ENCODE measurements around the gene GPRIN2.
"Not testable (repeated sequence)": the region's sequence is repeated elsewhere in the genome, so short reads cannot be mapped to it uniquely, and the experiment has no call there.

The GPRIN2 gene

DNA sequence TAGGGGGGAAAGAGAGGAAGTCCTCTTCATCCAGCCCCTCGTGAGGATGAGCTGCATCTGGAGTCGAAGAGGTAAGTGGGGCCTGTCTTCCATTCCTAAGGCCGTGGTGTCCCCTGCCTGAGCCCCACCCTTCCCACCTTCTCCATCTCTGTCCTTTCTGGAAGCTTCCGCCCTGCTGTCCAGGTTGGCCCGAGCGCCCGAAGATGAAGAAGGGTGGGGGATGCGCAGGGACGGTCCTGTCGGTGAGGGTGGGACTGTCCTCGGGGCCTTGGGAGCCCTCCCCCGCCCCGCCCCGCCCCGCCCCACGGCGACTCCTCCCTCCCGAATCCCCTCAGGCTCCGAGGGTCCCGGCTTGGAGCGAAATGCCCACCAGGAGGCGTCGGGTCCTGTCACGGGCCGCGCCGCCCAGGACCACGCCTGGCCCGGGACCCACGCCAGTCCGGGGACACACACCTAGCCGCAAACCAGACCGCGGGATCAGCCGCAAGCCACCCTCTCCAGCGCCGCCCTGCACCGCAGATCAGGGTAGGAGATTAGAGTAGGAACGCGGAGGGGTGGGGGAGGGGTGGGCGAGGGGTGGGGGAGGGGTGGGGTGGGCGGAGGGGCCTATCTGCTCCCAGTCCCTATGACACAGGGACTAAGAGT, 15.3 kb downstream of the GPRIN2 start:
- in situ Hi-C loops (cut with MboI; ENCODE audit: low pct_unique_long_range_greater_than_20kb, low sequenced_read_pairs): no loop called here

DNA sequence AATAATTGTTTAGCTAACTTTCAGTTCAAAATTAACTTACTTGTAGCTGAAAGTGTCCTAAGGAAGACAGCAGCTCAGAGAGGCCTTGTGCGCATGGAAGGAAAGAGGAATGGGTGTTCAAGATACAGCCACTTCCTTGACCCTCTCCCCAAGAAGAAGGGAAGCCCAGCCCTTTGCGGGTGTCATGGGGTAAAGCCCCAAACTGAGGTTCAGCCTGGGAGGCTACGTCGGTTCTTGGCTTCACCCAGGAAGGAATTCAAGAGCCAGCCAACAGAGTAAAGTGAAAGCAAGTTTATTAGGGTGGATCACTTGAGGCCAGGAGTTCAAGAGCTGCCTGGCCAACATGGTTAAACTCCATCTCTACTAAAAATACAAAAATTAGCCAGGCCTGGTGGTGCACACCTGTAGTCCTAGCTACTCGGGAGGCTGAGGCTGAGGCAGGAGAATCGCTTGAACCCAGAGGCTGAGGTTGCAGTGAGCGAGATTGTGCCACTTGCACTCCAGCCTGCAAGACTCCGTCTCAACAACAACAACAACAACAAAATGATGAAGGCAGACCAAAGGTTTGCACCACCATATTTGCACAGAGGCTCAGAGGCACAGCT, 15.9 kb downstream of the GPRIN2 start:
- DNase-seq: no peak
- in situ Hi-C loops (cut with MboI; ENCODE audit: low pct_unique_long_range_greater_than_20kb, low sequenced_read_pairs): no loop called here

More for the DNA sequence above, 15.3 kb downstream of the GPRIN2 start:
- no peak for DNase-seq

DNA sequence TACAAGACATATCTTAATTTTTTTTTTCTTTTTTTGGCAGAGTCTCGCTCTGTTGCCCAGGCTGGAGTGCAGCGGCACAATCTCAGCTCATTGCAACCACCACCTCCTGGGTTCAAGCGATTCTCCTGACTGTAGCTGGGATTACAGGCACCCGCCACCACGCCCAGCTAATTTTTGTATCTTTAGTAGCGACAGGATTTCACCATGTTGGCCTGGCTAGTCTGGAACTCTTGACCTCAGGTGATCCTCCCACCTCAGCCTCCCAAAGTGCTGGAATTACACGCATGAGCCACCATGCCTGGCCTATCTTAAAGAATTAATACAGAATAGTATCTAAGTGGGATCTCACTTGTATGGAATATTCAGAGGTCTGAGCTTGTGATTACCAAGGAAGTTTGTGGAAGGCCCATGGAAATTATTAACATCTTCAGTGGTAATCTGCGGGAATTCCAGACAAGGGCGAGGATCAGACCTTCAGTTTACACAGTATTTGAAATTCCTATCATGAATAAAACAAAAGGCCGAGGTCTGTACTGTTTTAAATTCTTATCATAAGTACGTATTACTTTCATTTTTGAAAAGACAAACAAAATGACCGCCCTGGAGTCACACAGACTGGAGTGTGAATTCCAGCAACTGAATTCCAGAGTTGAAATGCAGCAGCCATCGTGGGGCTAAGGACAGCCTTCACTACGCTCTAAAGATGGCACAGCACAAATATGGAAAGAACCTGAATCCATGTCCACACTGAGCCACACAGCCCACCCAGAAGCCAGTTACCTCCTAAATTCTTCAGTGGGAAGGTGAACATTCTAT, 16.7 kb downstream of the GPRIN2 start:
- DNase-seq: no peak
- in situ Hi-C loops (cut with MboI; ENCODE audit: low pct_unique_long_range_greater_than_20kb, low sequenced_read_pairs): no loop called here

DNA sequence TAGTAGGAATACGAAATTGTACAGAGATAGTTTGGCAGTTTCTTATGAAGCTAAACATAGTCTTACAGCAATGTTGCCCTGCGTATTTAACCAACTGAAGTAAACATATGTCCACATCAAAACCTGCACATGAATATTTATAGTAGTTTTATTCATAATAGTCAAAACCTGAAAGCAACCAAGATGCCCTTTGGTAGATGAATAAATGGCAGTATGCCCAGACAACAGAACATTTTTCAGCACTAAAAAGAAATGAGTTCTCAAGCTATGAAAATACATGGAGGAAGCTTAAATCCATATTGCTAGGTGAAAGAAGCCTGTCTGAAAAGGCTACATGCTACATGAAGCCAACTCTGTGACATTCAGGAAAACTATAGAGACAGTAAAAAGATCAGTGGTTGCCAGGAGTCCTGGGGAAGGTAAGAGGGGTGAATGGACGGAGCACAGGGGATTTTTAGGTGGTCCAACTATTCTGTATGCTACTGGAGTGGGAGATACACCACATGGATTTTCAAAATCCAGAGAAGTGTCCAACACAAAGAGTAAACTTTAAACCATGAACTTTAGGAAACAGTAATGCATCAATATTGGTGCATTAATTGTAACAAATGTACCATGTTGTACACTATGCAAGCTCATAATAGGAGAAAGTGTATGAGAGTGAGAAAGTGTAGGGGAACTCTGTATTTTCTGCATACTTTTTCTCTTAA, 17.6 kb downstream of the GPRIN2 start:
- no peak for DNase-seq
- in situ Hi-C loops (cut with MboI; ENCODE audit: low pct_unique_long_range_greater_than_20kb, low sequenced_read_pairs): no loop called here

DNA sequence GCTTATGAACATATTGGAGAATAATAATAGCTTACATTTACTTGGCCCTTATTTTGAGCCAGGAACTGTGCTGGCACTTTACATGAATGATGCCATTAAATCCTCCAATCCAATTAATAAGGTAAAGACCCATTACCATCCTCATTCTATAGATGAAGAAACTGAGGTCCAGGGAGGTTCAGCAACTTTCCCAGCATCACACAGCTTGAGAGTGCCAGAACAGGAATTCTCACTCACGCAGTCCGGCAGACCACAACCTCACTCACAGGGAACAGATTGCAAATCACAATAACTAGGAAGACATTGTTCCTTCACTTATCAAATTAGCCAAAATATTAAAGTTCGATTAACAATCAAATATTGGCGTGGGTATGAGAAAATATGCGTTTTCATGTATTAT, 18.3 kb downstream of the GPRIN2 start:
- DNase-seq: no peak
- in situ Hi-C loops (cut with MboI; ENCODE audit: low pct_unique_long_range_greater_than_20kb, low sequenced_read_pairs): no loop called here

DNA sequence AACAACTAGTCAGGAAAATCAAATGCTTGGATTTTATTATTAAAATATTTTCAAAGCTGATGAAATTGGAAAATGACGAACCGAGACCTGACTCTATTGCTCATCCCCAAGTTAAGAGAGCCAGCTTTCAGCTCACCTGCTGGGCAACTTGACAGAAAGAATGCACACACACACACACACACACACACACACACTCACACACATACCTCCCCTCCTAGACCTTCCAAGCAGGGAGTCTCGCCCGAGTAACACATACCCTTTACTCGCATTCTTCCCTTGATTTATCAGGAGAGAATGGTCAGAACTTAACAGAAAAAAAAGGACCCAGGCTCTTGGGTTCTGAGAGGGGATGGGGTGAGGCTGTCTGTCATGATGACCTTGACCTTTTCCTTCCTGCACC, 19.1 kb downstream of the GPRIN2 start:
- DNase-seq: no peak
- in situ Hi-C loops (cut with MboI; ENCODE audit: low pct_unique_long_range_greater_than_20kb, low sequenced_read_pairs): no loop called here

DNA sequence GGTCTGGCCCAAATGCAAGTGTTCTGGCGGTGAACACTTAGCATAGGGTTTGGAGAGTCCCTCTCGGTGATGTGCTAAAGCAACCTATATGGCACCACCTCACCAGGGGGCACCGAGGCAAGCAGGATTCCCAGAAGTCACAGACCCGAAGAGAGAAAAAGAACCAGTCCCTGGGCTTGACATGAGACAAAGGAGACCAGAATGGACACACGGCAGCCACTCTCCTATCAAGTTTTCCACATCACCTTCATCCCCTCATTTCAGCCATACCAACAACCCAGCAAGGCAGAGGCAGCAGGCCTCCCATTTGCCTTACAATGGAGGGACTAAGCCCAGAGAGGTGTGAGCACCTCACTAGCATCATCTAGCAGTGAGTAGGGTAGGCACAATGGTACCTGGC, 19.7 kb downstream of the GPRIN2 start:
- in situ Hi-C loops (cut with MboI; ENCODE audit: low pct_unique_long_range_greater_than_20kb, low sequenced_read_pairs): no loop called here
- no peak for DNase-seq

DNA sequence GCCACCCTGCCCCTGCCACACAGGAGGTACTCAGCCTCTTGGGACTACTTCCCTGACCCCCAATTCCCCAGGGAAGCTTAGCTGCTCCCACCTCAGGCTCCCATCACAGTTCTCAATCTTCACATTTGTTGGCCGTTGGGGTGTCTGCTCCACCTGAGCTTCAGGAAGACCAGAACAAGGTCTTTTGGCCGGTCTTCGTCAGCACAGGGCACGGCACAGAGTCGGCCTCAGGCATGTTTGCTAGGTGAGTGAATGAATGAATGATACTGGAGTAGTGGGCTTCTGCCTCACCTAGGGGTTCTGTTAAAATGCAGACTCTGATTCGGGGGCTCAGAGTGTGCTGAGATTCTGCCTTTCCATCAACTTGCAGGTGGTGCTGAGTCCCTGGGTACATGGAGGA, 20.3 kb downstream of the GPRIN2 start:
- no peak for DNase-seq
- in situ Hi-C loops (cut with MboI; ENCODE audit: low pct_unique_long_range_greater_than_20kb, low sequenced_read_pairs): no loop called here

DNA sequence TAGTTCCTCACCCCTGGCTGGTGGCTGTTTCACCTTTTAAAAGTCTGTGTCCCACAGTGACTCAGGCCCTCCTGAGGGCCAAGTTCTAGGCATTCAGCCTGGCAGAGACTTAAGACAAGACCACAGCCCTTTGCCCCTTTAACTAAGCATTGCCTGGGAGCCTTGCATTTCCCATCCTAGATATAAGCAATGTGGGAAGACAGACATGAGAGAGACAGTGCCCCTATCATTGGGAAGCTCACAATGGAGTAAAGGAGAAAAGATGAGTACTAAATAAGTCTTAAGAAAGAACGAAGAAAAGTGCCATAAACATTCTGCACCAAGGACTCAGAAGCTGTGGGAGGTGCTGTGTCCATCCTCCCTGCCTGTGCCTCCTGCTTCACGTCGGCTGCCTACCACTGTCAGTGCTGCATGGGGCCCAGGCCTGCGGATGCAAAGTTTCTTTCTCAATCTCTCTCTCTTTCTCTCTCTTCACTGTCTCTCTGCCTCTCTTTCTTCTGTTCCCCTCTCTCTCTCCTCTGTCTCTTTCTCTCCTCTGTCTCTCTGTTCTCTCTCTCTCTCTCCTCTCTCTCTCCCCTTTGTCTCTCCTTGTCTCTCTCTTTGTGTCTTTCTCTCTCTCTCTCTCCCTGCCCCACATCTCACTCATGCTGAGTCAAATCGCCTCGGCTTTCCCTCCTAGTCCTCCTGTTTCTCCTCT, 21.5 kb downstream of the GPRIN2 start:
- DNase-seq: no peak
- in situ Hi-C loops (cut with MboI; ENCODE audit: low pct_unique_long_range_greater_than_20kb, low sequenced_read_pairs): no loop called here

DNA sequence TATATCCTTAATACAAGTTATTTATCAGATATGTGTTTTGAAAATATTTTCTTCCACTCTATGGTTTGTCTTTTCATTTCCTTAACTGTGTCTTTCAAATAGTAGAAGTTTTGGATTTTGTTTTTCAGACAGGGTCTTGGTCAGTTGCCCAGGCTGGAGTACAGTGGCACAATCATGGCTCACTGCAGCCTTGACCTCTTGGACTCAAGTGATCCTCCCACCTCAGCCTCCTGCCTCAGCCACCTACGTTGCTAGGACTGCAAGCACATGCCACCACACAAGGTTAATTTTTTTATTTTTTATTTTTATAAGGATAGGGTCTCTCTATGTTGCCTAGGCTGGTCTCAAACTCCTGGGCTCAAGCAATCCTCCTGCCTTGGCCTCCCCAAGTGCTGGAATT, 24.2 kb downstream of the GPRIN2 start:
- in situ Hi-C loops (cut with MboI; ENCODE audit: low pct_unique_long_range_greater_than_20kb, low sequenced_read_pairs); DNase-seq: not testable (repeated sequence)

DNA sequence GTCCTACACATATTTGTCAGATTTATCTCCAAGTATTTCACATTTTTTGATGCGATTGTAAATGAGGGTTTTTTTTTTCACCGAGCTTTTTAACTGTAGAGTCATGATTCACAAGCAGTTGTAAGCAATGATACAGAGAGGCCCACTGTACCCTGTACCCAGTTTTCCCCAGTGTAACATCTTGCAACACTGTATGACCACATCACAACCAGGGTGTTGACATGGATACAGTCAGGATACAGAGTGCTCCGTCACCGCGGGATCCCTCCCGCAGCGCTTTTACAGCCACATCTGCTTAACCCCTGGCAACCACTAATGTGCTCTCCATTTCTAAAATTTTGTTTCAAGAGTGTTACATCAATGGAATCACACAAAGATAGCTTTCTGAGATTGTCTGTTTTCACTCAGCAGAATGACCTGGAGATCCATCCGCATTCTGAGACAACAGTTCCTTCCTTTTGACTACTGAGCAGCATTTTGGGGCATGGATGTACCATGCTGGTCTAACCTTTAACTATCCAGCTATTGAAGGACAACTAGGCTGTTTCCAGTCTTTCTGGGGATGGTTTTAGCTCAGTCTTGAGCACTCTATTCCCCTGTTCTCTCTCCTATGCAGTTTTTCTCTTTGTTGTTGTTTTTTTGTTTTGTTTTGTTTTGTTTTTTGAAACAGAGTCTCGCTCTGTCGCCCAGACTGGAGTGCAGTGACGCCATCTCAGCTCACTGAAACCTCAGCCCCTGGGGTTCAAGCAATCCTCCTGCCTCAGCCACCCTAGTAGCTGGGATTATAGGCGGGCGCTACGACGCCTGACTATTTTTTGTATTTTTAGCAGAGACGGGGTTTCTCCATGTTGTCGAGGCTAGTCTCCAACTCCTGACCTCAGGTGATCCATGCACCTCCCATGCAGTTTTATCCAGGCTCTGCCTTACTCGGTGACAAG, 25.9 kb downstream of the GPRIN2 start:
- no peak for DNase-seq
- in situ Hi-C loops (cut with MboI; ENCODE audit: low pct_unique_long_range_greater_than_20kb, low sequenced_read_pairs): no loop called here

DNA sequence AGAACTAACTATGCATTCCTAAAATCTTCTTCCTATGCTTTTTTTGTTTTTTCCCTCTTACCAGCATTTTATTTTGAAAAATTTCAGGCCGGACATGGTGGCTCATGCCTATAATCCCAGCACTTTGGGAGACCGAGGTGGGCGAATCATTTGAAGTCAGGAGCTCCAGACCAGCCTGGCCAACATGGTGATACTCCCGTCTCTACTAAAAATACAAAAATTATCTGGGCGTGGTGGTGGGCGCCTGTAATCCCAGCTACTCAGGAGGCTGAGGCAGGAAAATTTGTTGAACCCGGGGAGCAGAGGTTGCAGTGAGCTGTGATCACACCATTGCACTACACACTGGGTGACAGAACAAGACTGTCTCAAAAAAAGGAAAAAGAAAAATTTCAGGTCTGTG, 26.7 kb downstream of the GPRIN2 start:
- DNase-seq; in situ Hi-C loops (cut with MboI; ENCODE audit: low pct_unique_long_range_greater_than_20kb, low sequenced_read_pairs): not testable (repeated sequence)

DNA sequence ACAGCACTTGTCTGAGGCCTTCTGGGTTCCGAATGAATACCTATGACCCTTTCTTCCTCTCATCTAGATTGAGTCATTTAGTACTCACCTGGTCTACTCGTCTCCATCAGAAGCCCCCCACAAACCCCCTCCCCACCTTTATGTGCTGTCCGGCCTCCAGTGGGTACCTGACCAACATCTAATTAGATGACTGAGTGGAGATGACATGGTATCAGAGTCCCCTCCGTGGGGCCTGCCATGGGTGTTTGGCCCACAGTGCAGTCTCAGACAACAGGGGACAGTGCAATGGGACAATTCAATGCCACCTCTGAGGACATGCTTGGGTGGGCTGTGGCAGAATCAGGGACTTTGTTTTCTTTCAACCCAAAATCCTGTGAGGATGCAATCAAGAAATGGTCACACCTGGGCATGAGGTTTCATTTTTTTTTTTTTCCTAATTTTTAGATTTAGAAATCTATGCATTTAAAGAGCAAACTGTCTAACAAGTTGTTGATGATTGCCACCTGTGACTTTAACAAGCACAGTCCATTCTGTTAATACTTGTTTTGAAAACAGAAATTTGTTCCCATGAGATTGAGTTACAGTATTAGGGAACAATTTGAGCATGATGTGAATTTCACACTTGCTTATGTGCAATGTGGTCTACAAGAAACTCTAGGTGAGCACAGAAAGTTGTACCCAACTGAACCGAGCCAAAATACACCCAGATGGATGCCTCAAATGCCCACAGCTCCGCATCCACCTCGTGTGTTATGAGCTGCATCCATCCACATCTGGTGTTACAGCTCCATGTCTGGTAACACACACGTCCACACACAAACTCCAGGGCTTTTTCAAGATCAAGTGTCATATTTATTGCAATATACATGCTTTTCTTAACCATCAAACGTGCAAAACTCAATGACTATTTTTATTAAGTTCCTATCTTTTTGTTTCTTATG, 27.5 kb downstream of the GPRIN2 start:
- in situ Hi-C loops (cut with MboI; ENCODE audit: low pct_unique_long_range_greater_than_20kb, low sequenced_read_pairs): no loop called here
- no peak for DNase-seq

DNA sequence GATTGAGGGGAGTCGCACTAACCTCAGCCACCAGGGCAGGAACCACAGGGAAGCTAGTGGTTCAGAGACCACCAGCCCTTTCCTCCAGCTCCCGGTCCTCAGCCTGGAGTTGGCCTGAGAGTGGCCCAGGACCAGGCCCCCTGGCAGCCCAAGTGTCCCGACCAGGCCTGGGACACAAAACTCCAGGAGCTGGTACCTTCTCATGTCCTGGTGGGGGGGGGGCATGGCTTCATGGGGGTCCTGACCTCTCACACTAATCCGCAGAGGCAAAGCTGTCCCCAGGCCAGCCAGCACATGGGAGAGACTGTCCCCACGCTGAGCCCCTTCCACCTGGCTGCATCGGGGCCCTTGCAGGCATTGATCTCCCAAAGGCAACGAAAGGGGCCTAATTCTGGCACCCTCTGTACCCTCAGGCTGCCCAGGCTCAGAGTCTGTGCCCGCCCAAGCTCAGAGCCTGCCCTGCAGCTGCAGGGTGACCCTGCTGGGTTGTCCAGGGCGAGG, 28.2 kb downstream of the GPRIN2 start:
- no peak for DNase-seq
- in situ Hi-C loops (cut with MboI; ENCODE audit: low pct_unique_long_range_greater_than_20kb, low sequenced_read_pairs): no loop called here

DNA sequence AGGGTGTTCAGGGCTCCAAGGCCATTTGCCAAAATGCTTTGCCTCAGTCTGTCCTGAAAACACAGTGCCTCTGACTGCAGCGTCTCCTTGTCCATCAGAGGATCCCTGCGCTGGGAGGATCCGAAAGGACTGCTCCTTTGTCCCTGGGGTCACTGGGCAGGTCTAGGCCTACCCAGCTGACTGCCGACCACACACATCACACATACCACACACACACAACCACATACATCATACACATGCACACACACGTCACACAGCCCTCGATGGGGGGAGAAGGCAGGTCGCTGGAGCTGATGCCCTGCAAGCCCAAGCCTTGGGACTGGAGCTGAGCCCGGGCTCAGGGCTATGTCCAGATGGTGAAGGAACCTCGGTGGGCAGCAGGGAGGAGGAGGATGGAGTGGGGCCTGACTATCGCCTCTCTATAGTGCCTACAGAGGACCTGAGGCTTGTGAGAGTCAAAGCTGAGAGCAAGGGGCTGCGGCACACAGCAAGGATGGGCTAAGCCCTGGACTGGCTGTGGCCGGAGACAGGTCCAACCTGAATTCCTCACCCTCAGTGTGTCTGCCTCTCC, 29.1 kb downstream of the GPRIN2 start:
- in situ Hi-C loops (cut with MboI; ENCODE audit: low pct_unique_long_range_greater_than_20kb, low sequenced_read_pairs): no loop called here
- no peak for DNase-seq

DNA sequence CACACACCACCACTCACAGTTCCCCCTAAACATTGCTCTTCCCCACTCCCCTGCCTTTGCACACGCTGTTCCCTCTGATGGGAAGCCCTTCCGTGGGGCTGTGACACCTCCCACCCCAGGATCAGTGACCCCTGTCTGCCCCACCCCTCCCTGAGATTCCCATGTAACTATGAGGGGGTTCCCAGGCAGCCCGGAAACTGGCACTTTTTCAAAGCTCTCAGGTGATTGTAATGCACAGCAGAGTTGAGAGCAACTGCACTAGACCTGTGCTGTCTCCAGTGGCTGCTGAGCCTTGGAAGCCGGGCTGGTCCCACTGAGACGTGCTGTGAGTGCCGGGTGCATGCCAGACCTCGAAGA, 29.8 kb downstream of the GPRIN2 start:
- in situ Hi-C loops (cut with MboI; ENCODE audit: low pct_unique_long_range_greater_than_20kb, low sequenced_read_pairs): no loop called here
- no peak for DNase-seq

Measured in KBM-7 (cell line).